Ovary (tissue), 3 donors: Measurements from ENCODE around the gene FKBP1C.
"Not testable (repeated sequence)": the region's sequence is repeated elsewhere in the genome, so short reads cannot be mapped to it uniquely, and the experiment has no call there.

Experiments
- POLR2A ChIP-seq: fragments of 450-650 bp; IDR thresholded peaks from one replicate; pipeline ENCODE4 v1.6.1; 2017; ENCODE audit warnings: antibody characterized with exemption, mild to moderate bottlenecking, moderate library complexity
- TF ChIP-seq, protein P1 (sequence below), 3 donors: fragments of 450-650 bp in 2 of 3; fragments of 200-600 bp in 1 of 3; IDR thresholded peaks; one replicate each; pipeline versions ENCODE4 v1.5.1 to v1.8.0; 2016 to 2022; ENCODE audit warnings: antibody characterized with exemption in 3 of 3, mild to moderate bottlenecking in 1 of 3
- donor health status: DM: no; HTN: no; CAD: no.

DNA sequence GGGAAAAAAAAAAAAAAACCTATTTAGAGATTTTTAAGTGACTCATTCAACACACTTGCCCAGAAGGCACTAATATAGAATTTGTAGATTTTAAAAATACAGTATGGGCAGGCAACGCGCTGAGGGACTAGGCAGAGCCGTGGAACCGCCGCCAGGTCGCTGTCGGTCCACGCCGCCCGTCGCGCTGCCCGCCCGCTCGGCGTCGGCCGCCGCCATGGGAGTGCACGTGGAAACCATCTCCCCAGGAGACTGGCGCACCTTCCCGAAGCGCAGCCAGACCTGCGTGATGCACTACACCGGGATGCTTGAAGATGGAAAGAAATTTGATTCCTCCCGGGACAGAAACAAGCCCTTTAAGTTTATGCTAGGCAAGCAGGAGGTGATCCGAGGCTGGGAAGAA, at the start of gene FKBP1C:
- TF ChIP-seq, protein P1, sequence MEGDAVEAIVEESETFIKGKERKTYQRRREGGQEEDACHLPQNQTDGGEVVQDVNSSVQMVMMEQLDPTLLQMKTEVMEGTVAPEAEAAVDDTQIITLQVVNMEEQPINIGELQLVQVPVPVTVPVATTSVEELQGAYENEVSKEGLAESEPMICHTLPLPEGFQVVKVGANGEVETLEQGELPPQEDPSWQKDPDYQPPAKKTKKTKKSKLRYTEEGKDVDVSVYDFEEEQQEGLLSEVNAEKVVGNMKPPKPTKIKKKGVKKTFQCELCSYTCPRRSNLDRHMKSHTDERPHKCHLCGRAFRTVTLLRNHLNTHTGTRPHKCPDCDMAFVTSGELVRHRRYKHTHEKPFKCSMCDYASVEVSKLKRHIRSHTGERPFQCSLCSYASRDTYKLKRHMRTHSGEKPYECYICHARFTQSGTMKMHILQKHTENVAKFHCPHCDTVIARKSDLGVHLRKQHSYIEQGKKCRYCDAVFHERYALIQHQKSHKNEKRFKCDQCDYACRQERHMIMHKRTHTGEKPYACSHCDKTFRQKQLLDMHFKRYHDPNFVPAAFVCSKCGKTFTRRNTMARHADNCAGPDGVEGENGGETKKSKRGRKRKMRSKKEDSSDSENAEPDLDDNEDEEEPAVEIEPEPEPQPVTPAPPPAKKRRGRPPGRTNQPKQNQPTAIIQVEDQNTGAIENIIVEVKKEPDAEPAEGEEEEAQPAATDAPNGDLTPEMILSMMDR (IDR thresholded peaks at IDR 0.05): not testable (repeated sequence)
- not testable (repeated sequence) for TF ChIP-seq POLR2A
